ENCODE data around the gene C19orf38.

- TF ChIP-seq CTCF (conservative IDR thresholded peaks at IDR 0.05 in 1 of 2, IDR thresholded peaks at IDR 0.05 in 1 of 2; ENCODE audit: extremely low read depth in 1 of 2, insufficient read depth in 1 of 2, low read depth in 1 of 2, low read length in 2 of 2): no peak
- TF ChIP-seq EZH2 (IDR thresholded peaks at IDR 0.05; ENCODE audit: borderline replicate concordance, low read length): no peak
Observed at GRCh38 chr19:10881403-10882107, 33.3 kb downstream of the C19orf38 start.

All from mammary epithelial cell (primary cell).